Measurements from ENCODE around the gene DLG1. TPM values are rescaled to one million over a fixed set of nuclear protein-coding genes. Genes with fewer than 3 reads are reported as not detected.

DLG1 gene
- total and polyA plus RNA-seq, 2 experiments from 2014 or later: 27.6 to 98.0 TPM

DNA sequence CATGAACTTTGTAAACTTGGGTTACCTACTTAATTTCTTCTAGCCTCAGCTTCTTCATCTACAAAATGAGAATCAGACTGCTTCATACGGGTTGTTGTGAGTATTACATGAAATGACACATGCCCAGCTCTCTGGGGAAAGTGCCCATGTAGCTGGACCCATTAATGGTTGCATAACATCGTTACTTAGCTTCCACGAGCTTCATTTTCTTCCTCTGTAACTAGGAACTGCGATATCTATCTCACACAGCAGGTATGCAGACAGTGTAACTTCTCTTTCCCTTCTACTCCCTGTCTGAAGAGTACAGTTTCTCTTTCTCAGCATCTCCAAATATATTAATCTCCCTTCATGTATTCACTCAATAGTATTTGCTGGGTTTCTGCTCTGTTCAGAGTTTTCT is 37.9 kb upstream of the DLG1 start:
- no peak overlapping the region; the same call in 1 of the 2 replicates for H2AFZ ChIP-seq
- no peak overlapping the region for H3K4me2 ChIP-seq
- no peaks in the 10 kb centered on the region for H3F3A ChIP-seq (replicated peaks; ENCODE audit: low read depth)
- H3K79me2 ChIP-seq (replicated peaks; ENCODE audit: insufficient read depth): no peaks in the 10 kb centered on the region
- no peak overlapping the region for H3K4me3 ChIP-seq
- H4K20me1 ChIP-seq (replicated peaks; ENCODE audit: insufficient read depth): no peaks in the 10 kb centered on the region
- H3K36me3 Mint-ChIP-seq (ENCODE audit: low read depth): no peaks in the 10 kb centered on the region
- TF ChIP-seq CREB1 (CRISPR knock-in tag; IDR thresholded peaks at IDR 0.05; ENCODE audit: low read depth): no peak
- TF ChIP-seq ZNF331 (CRISPR knock-in tag; IDR thresholded peaks at IDR 0.05; ENCODE audit: low read depth): no peak
- TF ChIP-seq, protein P1, sequence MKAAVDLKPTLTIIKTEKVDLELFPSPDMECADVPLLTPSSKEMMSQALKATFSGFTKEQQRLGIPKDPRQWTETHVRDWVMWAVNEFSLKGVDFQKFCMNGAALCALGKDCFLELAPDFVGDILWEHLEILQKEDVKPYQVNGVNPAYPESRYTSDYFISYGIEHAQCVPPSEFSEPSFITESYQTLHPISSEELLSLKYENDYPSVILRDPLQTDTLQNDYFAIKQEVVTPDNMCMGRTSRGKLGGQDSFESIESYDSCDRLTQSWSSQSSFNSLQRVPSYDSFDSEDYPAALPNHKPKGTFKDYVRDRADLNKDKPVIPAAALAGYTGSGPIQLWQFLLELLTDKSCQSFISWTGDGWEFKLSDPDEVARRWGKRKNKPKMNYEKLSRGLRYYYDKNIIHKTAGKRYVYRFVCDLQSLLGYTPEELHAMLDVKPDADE (IDR thresholded peaks at IDR 0.05): no peak
- TF ChIP-seq STAT1 (IDR thresholded peaks at IDR 0.05; ENCODE audit: unreplicated experiment): no peak
- no peak for TF ChIP-seq POLR2AphosphoS5 (IDR thresholded peaks at IDR 0.05; ENCODE audit: low read depth)
- TF ChIP-seq JUNB (IDR thresholded peaks at IDR 0.05; ENCODE audit: unreplicated experiment): no peak
- no peak for TF ChIP-seq ZNF114 (CRISPR knock-in tag; IDR thresholded peaks at IDR 0.05)
- TF ChIP-seq NANOG (IDR thresholded peaks at IDR 0.05; ENCODE audit: borderline replicate concordance): no peak
- TF ChIP-seq, protein P2, sequence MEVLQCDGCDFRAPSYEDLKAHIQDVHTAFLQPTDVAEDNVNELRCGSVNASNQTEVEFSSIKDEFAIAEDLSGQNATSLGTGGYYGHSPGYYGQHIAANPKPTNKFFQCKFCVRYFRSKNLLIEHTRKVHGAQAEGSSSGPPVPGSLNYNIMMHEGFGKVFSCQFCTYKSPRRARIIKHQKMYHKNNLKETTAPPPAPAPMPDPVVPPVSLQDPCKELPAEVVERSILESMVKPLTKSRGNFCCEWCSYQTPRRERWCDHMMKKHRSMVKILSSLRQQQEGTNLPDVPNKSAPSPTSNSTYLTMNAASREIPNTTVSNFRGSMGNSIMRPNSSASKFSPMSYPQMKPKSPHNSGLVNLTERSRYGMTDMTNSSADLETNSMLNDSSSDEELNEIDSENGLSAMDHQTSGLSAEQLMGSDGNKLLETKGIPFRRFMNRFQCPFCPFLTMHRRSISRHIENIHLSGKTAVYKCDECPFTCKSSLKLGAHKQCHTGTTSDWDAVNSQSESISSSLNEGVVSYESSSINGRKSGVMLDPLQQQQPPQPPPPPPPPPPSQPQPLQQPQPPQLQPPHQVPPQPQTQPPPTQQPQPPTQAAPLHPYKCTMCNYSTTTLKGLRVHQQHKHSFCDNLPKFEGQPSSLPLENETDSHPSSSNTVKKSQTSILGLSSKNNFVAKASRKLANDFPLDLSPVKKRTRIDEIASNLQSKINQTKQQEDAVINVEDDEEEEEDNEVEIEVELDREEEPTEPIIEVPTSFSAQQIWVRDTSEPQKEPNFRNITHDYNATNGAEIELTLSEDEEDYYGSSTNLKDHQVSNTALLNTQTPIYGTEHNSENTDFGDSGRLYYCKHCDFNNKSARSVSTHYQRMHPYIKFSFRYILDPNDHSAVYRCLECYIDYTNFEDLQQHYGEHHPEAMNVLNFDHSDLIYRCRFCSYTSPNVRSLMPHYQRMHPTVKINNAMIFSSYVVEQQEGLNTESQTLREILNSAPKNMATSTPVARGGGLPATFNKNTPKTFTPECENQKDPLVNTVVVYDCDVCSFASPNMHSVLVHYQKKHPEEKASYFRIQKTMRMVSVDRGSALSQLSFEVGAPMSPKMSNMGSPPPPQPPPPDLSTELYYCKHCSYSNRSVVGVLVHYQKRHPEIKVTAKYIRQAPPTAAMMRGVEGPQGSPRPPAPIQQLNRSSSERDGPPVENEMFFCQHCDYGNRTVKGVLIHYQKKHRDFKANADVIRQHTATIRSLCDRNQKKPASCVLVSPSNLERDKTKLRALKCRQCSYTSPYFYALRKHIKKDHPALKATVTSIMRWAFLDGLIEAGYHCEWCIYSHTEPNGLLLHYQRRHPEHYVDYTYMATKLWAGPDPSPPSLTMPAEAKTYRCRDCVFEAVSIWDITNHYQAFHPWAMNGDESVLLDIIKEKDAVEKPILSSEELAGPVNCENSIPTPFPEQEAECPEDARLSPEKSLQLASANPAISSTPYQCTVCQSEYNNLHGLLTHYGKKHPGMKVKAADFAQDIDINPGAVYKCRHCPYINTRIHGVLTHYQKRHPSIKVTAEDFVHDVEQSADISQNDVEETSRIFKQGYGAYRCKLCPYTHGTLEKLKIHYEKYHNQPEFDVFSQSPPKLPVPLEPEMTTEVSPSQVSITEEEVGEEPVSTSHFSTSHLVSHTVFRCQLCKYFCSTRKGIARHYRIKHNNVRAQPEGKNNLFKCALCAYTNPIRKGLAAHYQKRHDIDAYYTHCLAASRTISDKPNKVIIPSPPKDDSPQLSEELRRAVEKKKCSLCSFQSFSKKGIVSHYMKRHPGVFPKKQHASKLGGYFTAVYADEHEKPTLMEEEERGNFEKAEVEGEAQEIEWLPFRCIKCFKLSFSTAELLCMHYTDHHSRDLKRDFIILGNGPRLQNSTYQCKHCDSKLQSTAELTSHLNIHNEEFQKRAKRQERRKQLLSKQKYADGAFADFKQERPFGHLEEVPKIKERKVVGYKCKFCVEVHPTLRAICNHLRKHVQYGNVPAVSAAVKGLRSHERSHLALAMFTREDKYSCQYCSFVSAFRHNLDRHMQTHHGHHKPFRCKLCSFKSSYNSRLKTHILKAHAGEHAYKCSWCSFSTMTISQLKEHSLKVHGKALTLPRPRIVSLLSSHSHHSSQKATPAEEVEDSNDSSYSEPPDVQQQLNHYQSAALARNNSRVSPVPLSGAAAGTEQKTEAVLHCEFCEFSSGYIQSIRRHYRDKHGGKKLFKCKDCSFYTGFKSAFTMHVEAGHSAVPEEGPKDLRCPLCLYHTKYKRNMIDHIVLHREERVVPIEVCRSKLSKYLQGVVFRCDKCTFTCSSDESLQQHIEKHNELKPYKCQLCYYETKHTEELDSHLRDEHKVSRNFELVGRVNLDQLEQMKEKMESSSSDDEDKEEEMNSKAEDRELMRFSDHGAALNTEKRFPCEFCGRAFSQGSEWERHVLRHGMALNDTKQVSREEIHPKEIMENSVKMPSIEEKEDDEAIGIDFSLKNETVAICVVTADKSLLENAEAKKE (CRISPR knock-in tag; IDR thresholded peaks at IDR 0.05): no peak
- no peak for TF ChIP-seq EZH2phosphoT487 (IDR thresholded peaks at IDR 0.05; ENCODE audit: unreplicated experiment)
- TF ChIP-seq REST (IDR thresholded peaks at IDR 0.05; ENCODE audit: unreplicated experiment): no peak
- no peak for DNase-seq (ENCODE audit: low spot score)
- no peak for ATAC-seq
- no peaks in the 10 kb centered on the region for H3K36me3 ChIP-seq (ENCODE audit: insufficient read depth)
- peaks cover 4% of the 10 kb centered on the region for H3K27me3 Mint-ChIP-seq (ENCODE audit: insufficient read depth, low read depth, poor library complexity)
- H3K27ac ChIP-seq (ENCODE audit: low read depth): no peak overlapping the region
- peaks cover 5% of the 10 kb centered on the region; the same call in 1 of the 2 replicates for H3K9me2 ChIP-seq (ENCODE audit: insufficient read depth)
- no peaks in the 10 kb centered on the region for H3K4me1 ChIP-seq (ENCODE audit: insufficient read depth)
- H3K9me3 Mint-ChIP-seq: no peaks in the 10 kb centered on the region; the same call in 2 of the 3 replicates
- H3K4me3 Mint-ChIP-seq: no peak overlapping the region
- no peak overlapping the region for H3K27ac Mint-ChIP-seq
- H3K4me1 Mint-ChIP-seq: peaks cover 16% of the 10 kb centered on the region
- H3K27me3 ChIP-seq (ENCODE audit: insufficient read depth): no peaks in the 10 kb centered on the region
